ENCODE results near the gene PARVB. TPM values are rescaled to one million over a fixed set of nuclear protein-coding genes. Genes with fewer than 3 reads are reported as not detected.

The PARVB gene
- total RNA-seq, 1 donor from 2014 or later: 49.3 TPM

- no peak overlapping the region for H3K27ac ChIP-seq
- intact Hi-C loops (cut with DNase I): no loop called here
- no peak for DNase-seq
- H3K9me3 ChIP-seq: no peaks in the 10 kb centered on the region
- no peak overlapping the region for H3K4me3 ChIP-seq
- H3K36me3 ChIP-seq: peaks cover 14% of the 10 kb centered on the region
- ATAC-seq: no peak
- H3K27me3 ChIP-seq: no peaks in the 10 kb centered on the region
- peaks cover 10% of the 10 kb centered on the region for H3K4me1 ChIP-seq
- TF ChIP-seq CTCF (IDR thresholded peaks at IDR 0.05): no peak
Observed at GRCh38 chr22:44093791-44094190, 69.7 kb downstream of the PARVB start.

GRCh38 chr22:44094751-44095302, 70.7 kb downstream of the PARVB start:
- H3K36me3 ChIP-seq: peaks cover 14% of the 10 kb centered on the region
- no peaks in the 10 kb centered on the region for H3K9me3 ChIP-seq
- no peak overlapping the region for H3K4me3 ChIP-seq
- no peaks in the 10 kb centered on the region for H3K27me3 ChIP-seq
- no peak for TF ChIP-seq CTCF (IDR thresholded peaks at IDR 0.05)
- H3K4me1 ChIP-seq: no peaks in the 10 kb centered on the region
- no peak for DNase-seq
- H3K27ac ChIP-seq: no peak overlapping the region
- no peak for ATAC-seq
- intact Hi-C loops (cut with DNase I): no loop called here

GRCh38 chr22:44096736-44097135, 72.6 kb downstream of the PARVB start:
- H3K4me3 ChIP-seq: no peak overlapping the region
- no peak for ATAC-seq
- no peak for DNase-seq
- no peak for TF ChIP-seq CTCF (IDR thresholded peaks at IDR 0.05)
- H3K27ac ChIP-seq: no peak overlapping the region
- peaks cover 14% of the 10 kb centered on the region for H3K36me3 ChIP-seq
- no peaks in the 10 kb centered on the region for H3K4me1 ChIP-seq
- no peaks in the 10 kb centered on the region for H3K27me3 ChIP-seq
- intact Hi-C loops (cut with DNase I): no loop called here
- H3K9me3 ChIP-seq: no peaks in the 10 kb centered on the region

DNA sequence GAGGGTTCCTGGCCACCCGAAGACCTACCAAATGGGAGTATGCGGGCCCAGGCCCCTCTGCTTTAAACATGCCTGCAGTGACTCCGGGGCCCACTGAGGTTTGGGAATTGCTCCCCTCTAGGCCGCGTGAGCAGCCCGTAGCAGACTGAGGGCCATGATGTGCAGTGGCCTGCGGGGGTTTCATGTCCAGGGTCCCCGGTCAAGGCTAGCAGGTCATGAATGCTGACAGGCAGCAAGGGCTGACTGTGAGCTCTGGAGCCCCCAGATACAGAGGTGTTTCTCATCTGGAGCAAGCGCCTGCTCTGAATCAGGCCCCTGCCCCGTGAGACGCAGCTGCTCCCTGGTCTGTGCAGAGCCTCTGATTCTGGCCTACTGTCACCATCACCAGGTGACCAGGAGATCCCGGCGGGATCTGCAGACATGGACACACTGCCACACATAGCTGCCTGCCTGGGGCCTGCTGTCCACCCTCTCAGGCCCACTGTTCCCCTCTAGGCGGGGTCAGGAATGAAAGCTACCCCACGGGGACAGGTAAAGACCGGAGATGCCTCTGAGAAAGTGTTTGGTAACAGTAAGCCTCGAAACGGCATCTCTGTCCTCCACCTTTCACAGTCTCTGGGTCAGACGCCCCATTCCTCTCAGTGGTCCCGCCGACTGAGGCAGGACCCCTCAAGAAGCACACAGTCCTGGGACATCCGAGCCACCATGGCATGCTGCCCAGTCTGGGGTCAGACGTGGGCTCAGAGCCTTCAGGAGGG, 73.3 kb downstream of the PARVB start:
- Histone ChIP-seq H3K9me3 (no peaks in the 10 kb centered on the region), H3K4me1 (no peaks in the 10 kb centered on the region), H3K27ac (no peak overlapping the region), H3K36me3 (peaks cover 14% of the 10 kb centered on the region), H3K27me3 (no peaks in the 10 kb centered on the region), H3K4me3 (no peak overlapping the region)
- no peak for TF ChIP-seq CTCF (IDR thresholded peaks at IDR 0.05)
- ATAC-seq (no peak), DNase-seq (no peak)
- intact Hi-C loops (cut with DNase I): no loop called here

- DNase-seq (peak; percentile 23), ATAC-seq (no peak)
Observed at GRCh38 chr22:44098021-44098739, 74.1 kb downstream of the PARVB start.

More at GRCh38 chr22:44098021-44098739, 74.1 kb downstream of the PARVB start:
- no peaks in the 10 kb centered on the region for H3K27me3 ChIP-seq
- no peak overlapping the region for H3K27ac ChIP-seq
- no peaks in the 10 kb centered on the region for H3K9me3 ChIP-seq
- H3K36me3 ChIP-seq: peaks cover 14% of the 10 kb centered on the region
- no peak for TF ChIP-seq CTCF (IDR thresholded peaks at IDR 0.05)
- H3K4me1 ChIP-seq: no peaks in the 10 kb centered on the region
- H3K4me3 ChIP-seq: no peak overlapping the region
- intact Hi-C loops (cut with DNase I): no loop called here

Data from upper lobe of right lung (tissue), 1 donor.